ENCODE data around the gene RIMKLA.

DNA sequence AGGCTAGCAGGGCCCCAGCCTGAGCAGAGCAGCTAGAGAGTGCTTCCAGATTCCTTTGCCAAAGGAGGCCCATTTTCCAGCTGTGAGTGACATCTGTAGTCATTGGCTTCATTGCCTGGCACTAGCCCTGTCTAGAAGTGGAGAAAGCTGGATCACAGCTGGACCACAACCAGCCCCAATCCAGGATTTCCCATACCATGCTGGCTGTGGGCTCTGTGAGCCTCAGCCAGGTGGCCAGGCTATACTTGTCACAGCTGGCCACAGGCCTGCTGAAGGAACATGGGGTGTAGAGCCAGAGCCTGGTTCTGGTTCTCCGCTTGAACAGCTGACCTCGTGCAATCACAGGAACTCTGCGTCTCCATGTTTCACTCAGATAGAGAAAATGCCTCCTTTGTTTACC is 36.6 kb downstream of the RIMKLA start:
- TF ChIP-seq TEAD4 (IDR thresholded peaks at IDR 0.05), result no peak
- no peak for TF ChIP-seq CREB1 (IDR thresholded peaks at IDR 0.05; ENCODE audit: low read depth)
- TF ChIP-seq EP300 (IDR thresholded peaks at IDR 0.05; ENCODE audit: borderline replicate concordance), result no peak
- TF ChIP-seq MAX (IDR thresholded peaks at IDR 0.05), result no peak
- no peak for TF ChIP-seq TAF1 (IDR thresholded peaks at IDR 0.05; ENCODE audit: low read depth)
- TF ChIP-seq YY1 (IDR thresholded peaks at IDR 0.05; ENCODE audit: low read depth), result no peak
- TF ChIP-seq CEBPB (IDR thresholded peaks at IDR 0.05), result no peak
- TF ChIP-seq, protein P1, sequence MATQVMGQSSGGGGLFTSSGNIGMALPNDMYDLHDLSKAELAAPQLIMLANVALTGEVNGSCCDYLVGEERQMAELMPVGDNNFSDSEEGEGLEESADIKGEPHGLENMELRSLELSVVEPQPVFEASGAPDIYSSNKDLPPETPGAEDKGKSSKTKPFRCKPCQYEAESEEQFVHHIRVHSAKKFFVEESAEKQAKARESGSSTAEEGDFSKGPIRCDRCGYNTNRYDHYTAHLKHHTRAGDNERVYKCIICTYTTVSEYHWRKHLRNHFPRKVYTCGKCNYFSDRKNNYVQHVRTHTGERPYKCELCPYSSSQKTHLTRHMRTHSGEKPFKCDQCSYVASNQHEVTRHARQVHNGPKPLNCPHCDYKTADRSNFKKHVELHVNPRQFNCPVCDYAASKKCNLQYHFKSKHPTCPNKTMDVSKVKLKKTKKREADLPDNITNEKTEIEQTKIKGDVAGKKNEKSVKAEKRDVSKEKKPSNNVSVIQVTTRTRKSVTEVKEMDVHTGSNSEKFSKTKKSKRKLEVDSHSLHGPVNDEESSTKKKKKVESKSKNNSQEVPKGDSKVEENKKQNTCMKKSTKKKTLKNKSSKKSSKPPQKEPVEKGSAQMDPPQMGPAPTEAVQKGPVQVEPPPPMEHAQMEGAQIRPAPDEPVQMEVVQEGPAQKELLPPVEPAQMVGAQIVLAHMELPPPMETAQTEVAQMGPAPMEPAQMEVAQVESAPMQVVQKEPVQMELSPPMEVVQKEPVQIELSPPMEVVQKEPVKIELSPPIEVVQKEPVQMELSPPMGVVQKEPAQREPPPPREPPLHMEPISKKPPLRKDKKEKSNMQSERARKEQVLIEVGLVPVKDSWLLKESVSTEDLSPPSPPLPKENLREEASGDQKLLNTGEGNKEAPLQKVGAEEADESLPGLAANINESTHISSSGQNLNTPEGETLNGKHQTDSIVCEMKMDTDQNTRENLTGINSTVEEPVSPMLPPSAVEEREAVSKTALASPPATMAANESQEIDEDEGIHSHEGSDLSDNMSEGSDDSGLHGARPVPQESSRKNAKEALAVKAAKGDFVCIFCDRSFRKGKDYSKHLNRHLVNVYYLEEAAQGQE (IDR thresholded peaks at IDR 0.05; ENCODE audit: low read depth), result no peak

All from Ishikawa (cell line).